ENCODE measurements around the gene RPS29.

DNA sequence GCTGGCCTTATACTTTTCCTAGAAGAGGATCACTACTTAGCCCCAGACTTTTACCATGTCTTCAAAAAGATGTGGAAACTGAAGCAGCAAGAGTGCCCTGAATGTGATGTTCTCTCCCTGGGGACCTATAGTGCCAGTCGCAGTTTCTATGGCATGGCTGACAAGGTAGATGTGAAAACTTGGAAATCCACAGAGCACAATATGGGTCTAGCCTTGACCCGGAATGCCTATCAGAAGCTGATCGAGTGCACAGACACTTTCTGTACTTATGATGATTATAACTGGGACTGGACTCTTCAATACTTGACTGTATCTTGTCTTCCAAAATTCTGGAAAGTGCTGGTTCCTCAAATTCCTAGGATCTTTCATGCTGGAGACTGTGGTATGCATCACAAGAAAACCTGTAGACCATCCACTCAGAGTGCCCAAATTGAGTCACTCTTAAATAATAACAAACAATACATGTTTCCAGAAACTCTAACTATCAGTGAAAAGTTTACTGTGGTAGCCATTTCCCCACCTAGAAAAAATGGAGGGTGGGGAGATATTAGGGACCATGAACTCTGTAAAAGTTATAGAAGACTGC lies 35.9 kb upstream of the RPS29 start:
- TF ChIP-seq, protein P1, sequence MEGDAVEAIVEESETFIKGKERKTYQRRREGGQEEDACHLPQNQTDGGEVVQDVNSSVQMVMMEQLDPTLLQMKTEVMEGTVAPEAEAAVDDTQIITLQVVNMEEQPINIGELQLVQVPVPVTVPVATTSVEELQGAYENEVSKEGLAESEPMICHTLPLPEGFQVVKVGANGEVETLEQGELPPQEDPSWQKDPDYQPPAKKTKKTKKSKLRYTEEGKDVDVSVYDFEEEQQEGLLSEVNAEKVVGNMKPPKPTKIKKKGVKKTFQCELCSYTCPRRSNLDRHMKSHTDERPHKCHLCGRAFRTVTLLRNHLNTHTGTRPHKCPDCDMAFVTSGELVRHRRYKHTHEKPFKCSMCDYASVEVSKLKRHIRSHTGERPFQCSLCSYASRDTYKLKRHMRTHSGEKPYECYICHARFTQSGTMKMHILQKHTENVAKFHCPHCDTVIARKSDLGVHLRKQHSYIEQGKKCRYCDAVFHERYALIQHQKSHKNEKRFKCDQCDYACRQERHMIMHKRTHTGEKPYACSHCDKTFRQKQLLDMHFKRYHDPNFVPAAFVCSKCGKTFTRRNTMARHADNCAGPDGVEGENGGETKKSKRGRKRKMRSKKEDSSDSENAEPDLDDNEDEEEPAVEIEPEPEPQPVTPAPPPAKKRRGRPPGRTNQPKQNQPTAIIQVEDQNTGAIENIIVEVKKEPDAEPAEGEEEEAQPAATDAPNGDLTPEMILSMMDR (IDR thresholded peaks at IDR 0.05) = no peak
- TF ChIP-seq POLR2A (IDR thresholded peaks at IDR 0.05) = no peak

Data from thyroid gland (tissue), 4 donors.